22Rv1 (cell line): ENCODE measurements around the gene CRYBG2.

ENCODE experiments used
- CTCF ChIP-seq: fragments of 450-650 bp; IDR thresholded peaks from 2 replicates; pipeline ENCODE4 v1.5.1; 2017; ENCODE audit warnings: mild to moderate bottlenecking
- ZFX ChIP-seq: fragments of 450-650 bp; IDR thresholded peaks from 2 replicates; pipeline ENCODE4 v1.6.1; 2017; ENCODE audit warnings: antibody characterized with exemption, borderline replicate concordance

- no peak for TF ChIP-seq CTCF
- TF ChIP-seq ZFX: no peak
These were observed 18.0 kb downstream of the CRYBG2 start for GRCh38 chr1:26335774-26336476.
